Measurements from ENCODE around the gene PPP6R2. TPM values are rescaled to one million over a fixed set of nuclear protein-coding genes. Genes with fewer than 3 reads are reported as not detected.
A peak's percentile ranks its signal among the peaks of the same experiment; 100 is the strongest.

The PPP6R2 gene
- total and polyA plus RNA-seq, 2 of the 8 experiments (the other 6 are each of a cell fraction or from before 2014, with no cell fraction given): 25.0 to 32.2 TPM

DNA sequence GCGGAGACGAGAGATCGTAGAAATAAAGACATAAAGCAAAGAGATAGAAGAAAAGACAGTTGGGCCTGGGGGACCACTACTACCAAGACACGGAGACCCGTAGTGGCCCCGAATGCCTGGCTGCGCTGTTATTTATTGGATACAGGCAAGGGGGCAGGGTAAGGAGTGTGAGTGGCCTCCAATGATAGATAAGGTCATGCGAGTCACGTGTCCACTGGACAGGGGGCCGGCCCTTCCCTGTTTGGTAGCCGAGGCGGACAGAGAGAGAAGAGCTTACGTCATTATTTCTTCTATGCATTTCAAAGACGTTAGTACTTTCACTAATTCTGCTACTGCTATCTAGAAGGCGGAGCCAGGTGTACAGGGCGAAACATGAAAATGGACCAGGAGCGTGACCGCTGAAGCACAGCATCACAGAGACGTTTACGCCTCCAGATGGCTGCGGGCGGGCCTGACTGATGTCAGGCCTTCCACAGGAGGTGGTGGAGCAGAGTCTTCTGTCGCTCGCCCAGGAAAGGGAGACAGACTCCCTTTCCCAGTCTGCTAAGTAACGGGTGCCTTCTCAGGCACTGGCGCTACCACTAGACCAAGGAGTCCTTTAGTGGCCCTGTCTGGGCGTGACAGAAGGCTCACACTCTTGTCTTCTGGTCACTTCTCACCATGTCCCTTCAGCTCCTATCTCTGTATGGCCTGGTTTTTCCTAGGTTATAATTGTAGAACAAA is 24.8 kb downstream of the PPP6R2 start:
- Histone ChIP-seq H3K14ac (ENCODE audit: insufficient read length) (no peak overlapping the region), H3K27me3 (replicated peaks in 1 of 4; ENCODE audit: control insufficient read depth in 3 of 4, extremely low read depth in 1 of 4, insufficient read depth in 3 of 4, low read length in 3 of 4) (no peaks in the 10 kb centered on the region), H3K4me2 (ENCODE audit: insufficient read depth in 1 of 2, low read depth in 2 of 2, low read length in 2 of 2) (no peak overlapping the region), H3K36me3 (ENCODE audit: control insufficient read depth in 2 of 4, insufficient read depth in 4 of 4, low read length in 3 of 4) (peaks cover 0 to 5% (median under 1%) of the 10 kb centered on the region in 4 experiments; a peak in 3 of 8 replicates), H3K79me2 (ENCODE audit: control insufficient read depth in 1 of 2, insufficient read depth in 2 of 2, low read length in 2 of 2) (peaks cover 0 to 25% of the 10 kb centered on the region in 2 experiments; a peak in 1 of 4 replicates), H3K4ac (replicated peaks; ENCODE audit: insufficient read length, low read depth, low read length) (no peak overlapping the region), H2BK12ac (ENCODE audit: low read depth, low read length) (no peak overlapping the region), H3K18ac (ENCODE audit: extremely low read depth, low read length) (no peak overlapping the region), H2AFZ (ENCODE audit: low read length) (no peak overlapping the region), H4K8ac (ENCODE audit: extremely low read depth, insufficient read depth, low read length) (no peak overlapping the region), H3K4me3 (ENCODE audit: extremely low read depth in 1 of 4, insufficient read depth in 2 of 4, low read depth in 3 of 4, low read length in 4 of 4) (no peak overlapping the region), H4K5ac (ENCODE audit: insufficient read length, low read depth, low read length) (no peak overlapping the region), H2BK15ac (ENCODE audit: low read length) (no peak overlapping the region), H2AK5ac (ENCODE audit: low read depth, low read length) (no peak overlapping the region), H3K9ac (replicated peaks in 1 of 4; ENCODE audit: extremely low read depth in 1 of 4, low read depth in 3 of 4, low read length in 3 of 4) (no peak overlapping the region), H3K23ac (ENCODE audit: insufficient read length) (no peak overlapping the region), H3K27ac (ENCODE audit: low read depth, low read length) (no peak overlapping the region), H3K79me1 (ENCODE audit: low read depth, low read length) (peaks cover 10% of the 10 kb centered on the region), H3K23me2 (ENCODE audit: low read depth, low read length) (no peaks in the 10 kb centered on the region), H2BK20ac (ENCODE audit: low read length) (no peak overlapping the region), H2BK120ac (replicated peaks; ENCODE audit: low read depth, low read length) (no peak overlapping the region), H3K9me3 (ENCODE audit: insufficient read depth in 2 of 2, low read depth in 1 of 2, low read length in 1 of 2) (no peaks in the 10 kb centered on the region), H3K56ac (replicated peaks; ENCODE audit: insufficient read length, low read depth, low read length) (no peak overlapping the region), H4K91ac (replicated peaks; ENCODE audit: insufficient read length, low read length) (no peak overlapping the region), H3K4me1 (replicated peaks in 1 of 4; ENCODE audit: control insufficient read depth in 3 of 4, insufficient read depth in 4 of 4, low read length in 3 of 4) (no peaks in the 10 kb centered on the region), H2BK5ac (ENCODE audit: low read depth, low read length) (no peak overlapping the region), H4K20me1 (replicated peaks in 1 of 2; ENCODE audit: control insufficient read depth in 1 of 2, insufficient read depth in 2 of 2, low read length in 2 of 2) (peaks cover 2 to 8% of the 10 kb centered on the region in 2 experiments)
- FAIRE-seq (no peak), DNase-seq (ENCODE audit: low read depth in 1 of 2, low spot score in 2 of 2) (no peak)
- 92% methylated on average over 27 of the region's 27 CpGs; no CpG with 5 or more reads in 1 of the 2 experiments for WGBS, 2 experiments (ENCODE audit: extremely low coverage in 1 of 2, insufficient coverage in 1 of 2, insufficient read length in 1 of 2, insufficient replicate concordance in 2 of 2, low coverage in 1 of 2, low lambda C conversion rate in 2 of 2, missing lambda C conversion rate in 1 of 2)
- CTCF ChIA-PET (ENCODE audit: partially characterized antibody): interaction anchor here (0.9 to 2.1 kb wide), 10 partner anchors 8 to 94 kb away, joined by 3 to 7 read pairs (median 4); no protein-coding TSS in a partner anchor
- TF ChIP-seq RAD21 (IDR thresholded peaks at IDR 0.05 in 1 of 2, conservative IDR thresholded peaks at IDR 0.05 in 1 of 2; ENCODE audit: low read depth in 2 of 2, low read length in 2 of 2): peak; percentile 10 to 16; a peak in 1 of 4 replicates
- no peak for TF ChIP-seq SIRT6 (IDR thresholded peaks at IDR 0.05; ENCODE audit: low read length)
- TF ChIP-seq SP2 (IDR thresholded peaks at IDR 0.05; ENCODE audit: low read length): no peak
- TF ChIP-seq, protein P1, sequence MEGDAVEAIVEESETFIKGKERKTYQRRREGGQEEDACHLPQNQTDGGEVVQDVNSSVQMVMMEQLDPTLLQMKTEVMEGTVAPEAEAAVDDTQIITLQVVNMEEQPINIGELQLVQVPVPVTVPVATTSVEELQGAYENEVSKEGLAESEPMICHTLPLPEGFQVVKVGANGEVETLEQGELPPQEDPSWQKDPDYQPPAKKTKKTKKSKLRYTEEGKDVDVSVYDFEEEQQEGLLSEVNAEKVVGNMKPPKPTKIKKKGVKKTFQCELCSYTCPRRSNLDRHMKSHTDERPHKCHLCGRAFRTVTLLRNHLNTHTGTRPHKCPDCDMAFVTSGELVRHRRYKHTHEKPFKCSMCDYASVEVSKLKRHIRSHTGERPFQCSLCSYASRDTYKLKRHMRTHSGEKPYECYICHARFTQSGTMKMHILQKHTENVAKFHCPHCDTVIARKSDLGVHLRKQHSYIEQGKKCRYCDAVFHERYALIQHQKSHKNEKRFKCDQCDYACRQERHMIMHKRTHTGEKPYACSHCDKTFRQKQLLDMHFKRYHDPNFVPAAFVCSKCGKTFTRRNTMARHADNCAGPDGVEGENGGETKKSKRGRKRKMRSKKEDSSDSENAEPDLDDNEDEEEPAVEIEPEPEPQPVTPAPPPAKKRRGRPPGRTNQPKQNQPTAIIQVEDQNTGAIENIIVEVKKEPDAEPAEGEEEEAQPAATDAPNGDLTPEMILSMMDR (IDR thresholded peaks at IDR 0.05; ENCODE audit: control extremely low read depth in 1 of 3, insufficient read depth in 1 of 3, low read depth in 1 of 3, low read length in 3 of 3): peak in 1 of 3 experiments; percentile 1; a peak in 1 of 4 replicates
- no peak for TF ChIP-seq KDM4A (IDR thresholded peaks at IDR 0.05; ENCODE audit: low read depth, low read length, severe bottlenecking)
- no peak for TF ChIP-seq KDM1A (IDR thresholded peaks at IDR 0.05; ENCODE audit: borderline replicate concordance, low read length)
- POLR2A ChIA-PET (ENCODE audit: partially characterized antibody): interaction anchor here (0.7 to 0.8 kb wide), 2 partner anchors 10 to 32 kb away, joined by 3 read pairs; no protein-coding TSS in a partner anchor
